Peyer's patch (tissue), 4 donors: ENCODE measurements around the gene C1orf122.

Experiments
- POLR2A ChIP-seq, 2 donors: fragments of 450-650 bp; IDR thresholded peaks; one replicate each; pipeline ENCODE4 v1.5.1; 2017; ENCODE audit warnings: antibody characterized with exemption in 2 of 2, mild to moderate bottlenecking in 2 of 2, moderate library complexity in 2 of 2
- TF ChIP-seq, protein P1 (sequence below), 6 experiments: fragments of 450-650 bp in 4 of 6; fragments of 200-600 bp in 2 of 6; sonication (generic) in 1 of 6; IDR thresholded peaks; one replicate each; pipeline ENCODE4 v1.5.1; 2017 to 2019; ENCODE audit warnings: antibody characterized with exemption in 6 of 6, mild to moderate bottlenecking in 3 of 6, moderate library complexity in 1 of 6

DNA sequence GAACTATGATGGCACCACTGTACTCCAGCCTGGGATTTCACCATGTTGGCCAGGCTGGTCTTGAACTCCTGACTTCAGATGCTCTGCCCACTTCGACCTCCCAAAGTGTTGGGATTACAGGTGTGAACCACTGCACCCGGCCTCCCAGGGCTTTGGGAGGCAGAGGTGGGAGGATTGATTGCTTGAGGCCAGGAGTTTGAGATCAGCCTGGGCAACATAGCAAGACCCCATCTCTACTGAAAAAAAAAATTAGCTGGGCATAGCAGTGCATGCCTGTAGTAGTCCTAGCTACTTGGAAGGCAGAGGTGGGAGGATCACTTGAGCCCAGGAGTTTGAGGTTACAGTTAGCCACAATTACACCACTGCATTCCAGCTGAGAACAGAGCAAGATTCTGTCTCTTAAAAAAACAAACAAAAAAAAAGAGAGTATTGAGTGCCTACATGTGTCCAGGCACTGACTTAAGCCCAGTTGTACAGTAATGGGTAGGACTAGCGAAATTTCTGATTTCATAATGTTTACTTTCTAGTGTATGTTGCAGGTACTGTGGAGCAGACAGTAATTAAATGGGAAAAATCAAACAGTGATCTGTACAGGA lies 9.7 kb upstream of the C1orf122 start:
- TF ChIP-seq POLR2A (IDR thresholded peaks at IDR 0.05): no peak
- TF ChIP-seq, protein P1, sequence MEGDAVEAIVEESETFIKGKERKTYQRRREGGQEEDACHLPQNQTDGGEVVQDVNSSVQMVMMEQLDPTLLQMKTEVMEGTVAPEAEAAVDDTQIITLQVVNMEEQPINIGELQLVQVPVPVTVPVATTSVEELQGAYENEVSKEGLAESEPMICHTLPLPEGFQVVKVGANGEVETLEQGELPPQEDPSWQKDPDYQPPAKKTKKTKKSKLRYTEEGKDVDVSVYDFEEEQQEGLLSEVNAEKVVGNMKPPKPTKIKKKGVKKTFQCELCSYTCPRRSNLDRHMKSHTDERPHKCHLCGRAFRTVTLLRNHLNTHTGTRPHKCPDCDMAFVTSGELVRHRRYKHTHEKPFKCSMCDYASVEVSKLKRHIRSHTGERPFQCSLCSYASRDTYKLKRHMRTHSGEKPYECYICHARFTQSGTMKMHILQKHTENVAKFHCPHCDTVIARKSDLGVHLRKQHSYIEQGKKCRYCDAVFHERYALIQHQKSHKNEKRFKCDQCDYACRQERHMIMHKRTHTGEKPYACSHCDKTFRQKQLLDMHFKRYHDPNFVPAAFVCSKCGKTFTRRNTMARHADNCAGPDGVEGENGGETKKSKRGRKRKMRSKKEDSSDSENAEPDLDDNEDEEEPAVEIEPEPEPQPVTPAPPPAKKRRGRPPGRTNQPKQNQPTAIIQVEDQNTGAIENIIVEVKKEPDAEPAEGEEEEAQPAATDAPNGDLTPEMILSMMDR (IDR thresholded peaks at IDR 0.05): no peak
